ENCODE measurements around the gene A2M. TPM values are rescaled to one million over a fixed set of nuclear protein-coding genes. Genes with fewer than 3 reads are reported as not detected.

Gene A2M
- total and polyA plus RNA-seq, 9 of the 15 experiments (the other 6 are each of a cell fraction or from before 2014, with no cell fraction given) = 0.08 to 2.3 TPM; not detected in 7

DNA sequence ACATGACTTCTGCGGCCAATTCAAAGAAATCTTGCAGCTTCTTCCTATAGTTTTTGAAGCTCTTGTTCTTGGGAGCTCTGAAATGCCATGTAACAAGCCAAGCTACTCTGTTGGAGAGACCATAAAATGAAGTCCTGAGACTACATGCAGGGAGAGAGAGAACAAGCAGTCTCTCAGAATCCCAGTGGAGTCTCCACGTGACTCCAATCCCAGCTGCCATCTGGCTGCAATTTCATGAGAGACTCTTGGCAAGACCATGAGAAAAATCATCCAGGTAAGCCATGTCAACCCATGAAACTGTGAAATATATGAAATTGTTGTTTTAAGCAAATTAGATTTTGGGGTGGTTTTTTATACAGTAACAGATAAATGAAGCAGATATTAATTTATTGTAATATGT lies 72.0 kb downstream of the A2M start (continued):
- TF ChIP-seq, protein P1, sequence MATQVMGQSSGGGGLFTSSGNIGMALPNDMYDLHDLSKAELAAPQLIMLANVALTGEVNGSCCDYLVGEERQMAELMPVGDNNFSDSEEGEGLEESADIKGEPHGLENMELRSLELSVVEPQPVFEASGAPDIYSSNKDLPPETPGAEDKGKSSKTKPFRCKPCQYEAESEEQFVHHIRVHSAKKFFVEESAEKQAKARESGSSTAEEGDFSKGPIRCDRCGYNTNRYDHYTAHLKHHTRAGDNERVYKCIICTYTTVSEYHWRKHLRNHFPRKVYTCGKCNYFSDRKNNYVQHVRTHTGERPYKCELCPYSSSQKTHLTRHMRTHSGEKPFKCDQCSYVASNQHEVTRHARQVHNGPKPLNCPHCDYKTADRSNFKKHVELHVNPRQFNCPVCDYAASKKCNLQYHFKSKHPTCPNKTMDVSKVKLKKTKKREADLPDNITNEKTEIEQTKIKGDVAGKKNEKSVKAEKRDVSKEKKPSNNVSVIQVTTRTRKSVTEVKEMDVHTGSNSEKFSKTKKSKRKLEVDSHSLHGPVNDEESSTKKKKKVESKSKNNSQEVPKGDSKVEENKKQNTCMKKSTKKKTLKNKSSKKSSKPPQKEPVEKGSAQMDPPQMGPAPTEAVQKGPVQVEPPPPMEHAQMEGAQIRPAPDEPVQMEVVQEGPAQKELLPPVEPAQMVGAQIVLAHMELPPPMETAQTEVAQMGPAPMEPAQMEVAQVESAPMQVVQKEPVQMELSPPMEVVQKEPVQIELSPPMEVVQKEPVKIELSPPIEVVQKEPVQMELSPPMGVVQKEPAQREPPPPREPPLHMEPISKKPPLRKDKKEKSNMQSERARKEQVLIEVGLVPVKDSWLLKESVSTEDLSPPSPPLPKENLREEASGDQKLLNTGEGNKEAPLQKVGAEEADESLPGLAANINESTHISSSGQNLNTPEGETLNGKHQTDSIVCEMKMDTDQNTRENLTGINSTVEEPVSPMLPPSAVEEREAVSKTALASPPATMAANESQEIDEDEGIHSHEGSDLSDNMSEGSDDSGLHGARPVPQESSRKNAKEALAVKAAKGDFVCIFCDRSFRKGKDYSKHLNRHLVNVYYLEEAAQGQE (IDR thresholded peaks at IDR 0.05; ENCODE audit: borderline replicate concordance) = no peak
- TF ChIP-seq, protein P1 (CRISPR knock-in tag; IDR thresholded peaks at IDR 0.05; ENCODE audit: low read depth) = no peak
- TF ChIP-seq BMI1 (IDR thresholded peaks at IDR 0.05; ENCODE audit: low read length) (no peak), E2F1 (CRISPR knock-in tag; IDR thresholded peaks at IDR 0.05) (no peak), RNF2 (IDR thresholded peaks at IDR 0.05) (no peak), NFIC (IDR thresholded peaks at IDR 0.05) (no peak), ZFP1 (CRISPR knock-in tag; IDR thresholded peaks at IDR 0.05) (no peak), FOXP1 (CRISPR knock-in tag; IDR thresholded peaks at IDR 0.05) (no peak)
- TF ChIP-seq, protein P2, sequence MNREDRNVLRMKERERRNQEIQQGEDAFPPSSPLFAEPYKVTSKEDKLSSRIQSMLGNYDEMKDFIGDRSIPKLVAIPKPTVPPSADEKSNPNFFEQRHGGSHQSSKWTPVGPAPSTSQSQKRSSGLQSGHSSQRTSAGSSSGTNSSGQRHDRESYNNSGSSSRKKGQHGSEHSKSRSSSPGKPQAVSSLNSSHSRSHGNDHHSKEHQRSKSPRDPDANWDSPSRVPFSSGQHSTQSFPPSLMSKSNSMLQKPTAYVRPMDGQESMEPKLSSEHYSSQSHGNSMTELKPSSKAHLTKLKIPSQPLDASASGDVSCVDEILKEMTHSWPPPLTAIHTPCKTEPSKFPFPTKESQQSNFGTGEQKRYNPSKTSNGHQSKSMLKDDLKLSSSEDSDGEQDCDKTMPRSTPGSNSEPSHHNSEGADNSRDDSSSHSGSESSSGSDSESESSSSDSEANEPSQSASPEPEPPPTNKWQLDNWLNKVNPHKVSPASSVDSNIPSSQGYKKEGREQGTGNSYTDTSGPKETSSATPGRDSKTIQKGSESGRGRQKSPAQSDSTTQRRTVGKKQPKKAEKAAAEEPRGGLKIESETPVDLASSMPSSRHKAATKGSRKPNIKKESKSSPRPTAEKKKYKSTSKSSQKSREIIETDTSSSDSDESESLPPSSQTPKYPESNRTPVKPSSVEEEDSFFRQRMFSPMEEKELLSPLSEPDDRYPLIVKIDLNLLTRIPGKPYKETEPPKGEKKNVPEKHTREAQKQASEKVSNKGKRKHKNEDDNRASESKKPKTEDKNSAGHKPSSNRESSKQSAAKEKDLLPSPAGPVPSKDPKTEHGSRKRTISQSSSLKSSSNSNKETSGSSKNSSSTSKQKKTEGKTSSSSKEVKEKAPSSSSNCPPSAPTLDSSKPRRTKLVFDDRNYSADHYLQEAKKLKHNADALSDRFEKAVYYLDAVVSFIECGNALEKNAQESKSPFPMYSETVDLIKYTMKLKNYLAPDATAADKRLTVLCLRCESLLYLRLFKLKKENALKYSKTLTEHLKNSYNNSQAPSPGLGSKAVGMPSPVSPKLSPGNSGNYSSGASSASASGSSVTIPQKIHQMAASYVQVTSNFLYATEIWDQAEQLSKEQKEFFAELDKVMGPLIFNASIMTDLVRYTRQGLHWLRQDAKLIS (CRISPR knock-in tag; IDR thresholded peaks at IDR 0.05) = no peak

Measured in K562 (cell line).